HG02870 (cell line): Measurements from ENCODE around the gene DTNA.
A peak's percentile ranks its signal among the peaks of the same experiment; 100 is the strongest.

ENCODE experiments used
- ATAC-seq: cut with Tn5 transposase; IDR thresholded peaks from one replicate; pipeline ENCODE4 v1.9.1; 2021; ENCODE audit warnings: mild to moderate bottlenecking, moderate library complexity; ENCODE audit not compliant: unreplicated experiment

The DTNA gene

DNA sequence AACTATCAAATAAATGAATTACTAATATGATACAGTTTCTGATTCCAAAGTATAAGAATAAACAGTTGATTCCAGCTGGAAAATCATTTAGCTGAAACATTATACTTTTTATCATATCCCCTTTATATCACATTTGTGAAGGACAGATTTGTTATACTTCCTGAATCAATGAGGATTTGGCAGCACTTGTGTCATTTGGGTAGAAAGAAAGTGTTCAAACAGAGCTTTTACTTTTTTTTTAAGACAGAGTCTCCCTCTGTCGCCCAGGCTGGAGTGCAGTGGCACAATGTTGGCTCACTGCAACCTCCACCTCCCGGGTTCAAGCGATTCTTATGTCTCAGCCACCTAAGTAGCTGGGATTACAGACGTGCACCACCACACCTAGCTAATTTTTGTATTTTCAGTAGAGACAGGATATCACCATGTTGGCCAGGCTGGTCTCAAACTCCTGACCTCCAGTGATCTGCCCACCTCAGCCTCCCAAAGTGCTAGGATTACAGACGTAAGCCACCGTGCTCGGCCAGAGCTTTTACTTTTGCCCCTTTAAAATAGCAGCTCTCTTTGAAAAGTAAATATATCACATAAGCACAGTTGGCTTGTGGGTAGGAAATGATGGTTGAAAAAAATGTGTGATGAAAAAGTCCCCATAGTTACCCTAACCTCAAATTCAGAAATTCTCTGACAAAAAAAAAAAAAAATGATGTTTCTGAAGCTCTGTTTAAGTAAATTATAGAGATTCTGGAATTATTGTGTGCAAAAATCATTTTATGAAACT lies 95.2 kb downstream of the DTNA start:
- no peak for ATAC-seq

DNA sequence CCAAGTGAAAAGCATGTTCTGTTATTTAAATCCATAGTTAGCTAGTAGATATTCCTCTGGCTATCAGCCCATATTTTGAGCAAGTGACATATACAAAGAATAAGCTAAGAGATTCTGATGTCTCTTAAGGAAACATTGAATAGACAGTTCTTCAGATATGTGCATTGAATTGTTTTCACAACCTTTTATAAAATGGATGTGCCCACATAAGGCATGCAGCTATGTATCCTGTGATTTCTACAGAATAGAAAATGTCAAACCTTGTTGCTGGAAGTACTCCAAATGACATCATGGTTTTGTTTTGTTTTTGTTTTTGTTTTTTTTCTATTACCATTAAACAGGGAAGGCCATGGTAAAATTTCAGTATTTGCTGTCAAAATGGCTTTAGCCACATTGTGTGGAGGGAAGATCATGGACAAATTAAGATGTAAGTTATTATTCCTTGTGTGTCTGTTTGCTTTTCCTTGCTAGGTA lies 95.8 kb downstream of the DTNA start:
- no peak for ATAC-seq

DNA sequence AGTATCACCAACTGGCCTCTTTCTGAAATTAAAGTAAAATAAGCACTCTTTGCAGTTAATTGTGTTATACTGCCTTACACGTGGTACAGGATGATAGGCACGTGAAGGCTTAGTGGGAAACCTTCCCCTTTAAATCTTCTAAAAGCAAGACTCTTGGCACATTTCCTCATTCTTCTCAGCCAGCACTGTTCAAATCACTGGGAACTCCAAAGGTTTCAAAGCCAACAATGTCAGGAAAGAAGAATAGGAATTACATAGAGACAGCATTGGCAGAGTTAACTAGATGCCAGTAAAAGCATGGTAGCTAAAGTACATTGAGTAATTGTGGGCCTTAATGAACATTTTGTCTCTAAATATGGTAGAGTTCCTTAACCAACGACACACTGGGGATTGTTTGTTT lies 96.4 kb downstream of the DTNA start:
- ATAC-seq: no peak

DNA sequence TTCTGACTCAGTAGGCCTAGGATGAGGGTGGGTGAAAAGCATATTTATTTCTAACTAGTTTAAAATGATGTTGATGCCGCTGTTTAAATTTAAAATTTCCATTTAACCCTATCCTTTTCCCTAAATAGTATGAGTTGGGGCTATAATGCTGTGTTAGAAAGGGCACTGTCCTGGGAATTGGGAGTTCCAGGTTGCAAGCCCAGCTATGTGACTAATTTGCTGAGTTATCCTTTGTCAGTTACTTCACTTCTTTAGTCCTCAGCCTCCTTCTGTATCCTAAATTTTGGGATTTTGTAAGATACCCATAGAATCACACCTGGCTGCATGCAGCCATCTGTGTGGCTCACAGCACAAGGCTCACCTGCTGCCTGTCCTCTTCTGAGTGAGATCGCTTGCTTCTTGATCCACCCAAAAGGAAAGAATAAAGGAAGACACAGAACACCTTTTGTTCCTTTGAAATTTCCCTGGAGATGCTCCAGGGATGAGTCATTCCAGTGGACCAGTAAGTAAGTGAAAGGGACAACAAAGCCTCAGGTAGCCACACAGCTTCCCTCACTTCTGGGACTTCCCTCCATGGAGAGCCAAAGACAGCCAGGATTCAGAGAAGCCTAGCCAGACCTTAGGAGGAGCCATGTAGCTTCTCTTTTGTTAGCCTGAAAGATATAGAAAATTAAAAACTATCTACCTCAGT lies 97.2 kb downstream of the DTNA start:
- no peak for ATAC-seq

DNA sequence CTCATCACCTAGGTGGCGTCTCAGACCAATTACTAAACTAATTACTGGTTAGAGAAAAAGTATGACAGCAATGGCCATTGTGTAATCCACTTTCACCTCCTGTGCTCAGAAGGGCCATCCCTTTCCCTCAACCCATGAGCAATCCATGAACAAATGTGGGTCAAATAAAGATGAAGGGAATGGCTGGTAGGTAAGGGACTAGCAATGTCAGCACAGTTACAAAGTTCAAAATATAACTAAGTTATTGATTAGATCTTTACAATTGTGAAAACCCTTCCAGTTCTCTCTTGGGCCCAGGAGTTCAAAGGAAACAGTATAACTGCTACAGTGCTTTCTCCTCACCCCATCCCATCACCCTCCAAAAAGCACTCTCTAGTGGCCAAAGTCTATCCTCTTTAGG lies 98.3 kb downstream of the DTNA start:
- ATAC-seq: no peak

DNA sequence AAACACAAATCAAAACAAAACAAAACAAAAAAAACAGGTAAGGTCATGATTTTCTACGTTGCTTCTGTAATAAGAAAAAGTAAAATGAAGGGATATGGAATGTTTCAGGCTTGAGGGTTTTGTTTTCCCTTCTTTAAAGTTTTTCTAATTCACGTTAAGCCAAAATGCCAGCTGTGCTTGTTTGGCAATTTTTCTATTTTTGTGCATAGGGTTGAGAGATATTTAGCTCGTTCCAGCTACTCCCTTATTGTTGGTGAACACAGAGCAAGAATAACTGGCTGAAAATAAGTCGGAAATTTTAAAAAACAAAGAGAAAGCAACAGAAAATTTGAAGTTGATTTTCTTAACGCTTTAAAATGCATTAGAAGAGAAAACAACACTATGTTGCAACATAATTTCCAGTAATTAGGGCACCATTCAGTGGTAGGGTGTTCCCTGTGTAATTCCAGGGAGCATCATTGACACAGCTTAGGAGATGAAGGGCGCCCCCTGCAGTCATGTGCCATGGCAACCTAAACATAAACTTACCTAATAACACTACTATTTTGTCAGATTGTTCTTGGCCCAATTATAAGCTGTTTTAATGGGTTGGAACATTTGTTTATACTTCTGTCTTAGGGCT lies 99.5 kb downstream of the DTNA start:
- no peak for ATAC-seq

DNA sequence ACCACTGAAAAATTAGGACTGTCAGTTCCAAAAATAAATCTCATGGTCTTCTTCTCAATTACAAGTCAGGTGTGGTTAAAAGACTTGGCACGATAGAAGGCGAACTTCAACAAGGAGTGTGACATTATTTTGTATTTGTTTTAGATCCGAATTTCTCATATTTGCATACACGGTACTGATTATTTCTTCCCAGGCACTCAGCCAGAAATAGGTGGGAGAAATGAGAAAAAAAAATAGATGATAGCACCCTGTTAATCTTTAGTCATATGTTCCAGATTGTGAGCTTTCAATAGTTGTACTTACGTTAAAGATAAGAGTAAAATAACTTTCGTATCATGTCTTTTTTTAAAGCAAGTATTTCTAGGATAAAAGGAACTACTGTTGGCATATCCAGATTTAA lies 106.1 kb downstream of the DTNA start:
- ATAC-seq: no peak

DNA sequence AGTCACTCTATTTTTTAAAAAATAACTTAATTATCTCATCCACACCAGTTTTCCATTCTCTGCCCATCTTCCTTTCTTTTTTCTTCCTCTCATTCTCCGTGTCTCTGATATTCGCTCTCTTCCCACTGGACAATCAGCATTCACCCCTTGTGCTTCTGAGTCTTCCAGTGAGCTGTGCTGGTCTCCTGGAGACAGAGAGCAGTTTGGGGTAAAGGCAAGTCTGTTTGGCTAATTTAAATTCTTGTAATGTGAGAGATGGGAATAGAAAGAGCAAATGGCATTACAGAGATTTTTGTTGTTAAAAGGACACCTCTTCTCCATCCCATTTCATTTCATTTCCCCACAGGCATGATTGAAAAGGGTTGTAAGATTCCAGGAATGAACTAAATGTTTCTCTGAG lies 107.5 kb downstream of the DTNA start:
- no peak for ATAC-seq

DNA sequence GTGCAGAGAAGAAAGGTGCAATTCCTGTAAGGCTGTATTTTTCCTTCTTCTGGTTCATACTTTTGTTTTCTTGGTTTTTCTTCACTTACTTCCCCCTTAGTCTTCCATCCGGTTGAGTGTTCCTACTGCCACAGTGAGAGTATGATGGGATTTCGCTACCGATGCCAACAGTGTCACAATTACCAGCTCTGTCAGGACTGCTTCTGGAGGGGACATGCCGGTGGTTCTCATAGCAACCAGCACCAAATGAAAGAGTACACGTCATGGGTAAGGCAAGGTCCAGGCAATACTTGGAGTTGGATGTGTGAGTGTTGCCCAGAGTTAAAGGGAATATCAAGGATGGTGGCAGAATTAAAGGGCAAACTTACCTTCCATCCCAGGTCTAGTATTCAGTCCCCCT lies 108.0 kb downstream of the DTNA start:
- ATAC-seq: no peak

DNA sequence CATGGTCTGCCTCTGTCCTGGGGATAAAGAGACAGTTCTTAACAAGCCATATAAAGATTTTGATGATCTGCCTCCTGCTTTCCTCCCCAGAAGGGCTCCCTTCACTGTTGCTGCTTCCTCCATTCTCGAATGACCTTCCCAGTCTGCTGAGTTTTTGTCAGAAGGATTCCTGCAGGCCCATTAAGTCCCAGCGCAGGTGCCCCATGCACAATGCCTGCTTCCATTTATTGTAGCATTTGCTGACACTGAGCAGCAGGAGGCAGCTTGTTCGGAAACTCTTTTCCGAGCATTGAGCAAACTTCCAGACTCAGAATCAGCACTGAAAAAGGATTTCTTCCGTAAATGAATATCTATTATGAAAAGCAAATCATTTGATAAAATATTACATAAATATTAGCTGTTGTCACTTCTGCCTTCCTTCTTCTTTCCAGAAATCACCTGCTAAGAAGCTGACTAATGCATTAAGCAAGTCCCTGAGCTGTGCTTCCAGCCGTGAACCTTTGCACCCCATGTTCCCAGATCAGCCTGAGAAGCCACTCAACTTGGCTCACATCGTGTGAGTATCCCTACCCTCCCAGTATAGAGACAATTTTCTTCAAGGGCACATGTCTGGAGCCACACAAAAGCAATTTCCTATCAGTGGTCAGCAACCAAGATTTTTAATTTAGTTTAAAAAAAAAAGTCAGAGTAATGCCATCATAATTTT lies 110.4 kb downstream of the DTNA start:
- ATAC-seq: no peak

DNA sequence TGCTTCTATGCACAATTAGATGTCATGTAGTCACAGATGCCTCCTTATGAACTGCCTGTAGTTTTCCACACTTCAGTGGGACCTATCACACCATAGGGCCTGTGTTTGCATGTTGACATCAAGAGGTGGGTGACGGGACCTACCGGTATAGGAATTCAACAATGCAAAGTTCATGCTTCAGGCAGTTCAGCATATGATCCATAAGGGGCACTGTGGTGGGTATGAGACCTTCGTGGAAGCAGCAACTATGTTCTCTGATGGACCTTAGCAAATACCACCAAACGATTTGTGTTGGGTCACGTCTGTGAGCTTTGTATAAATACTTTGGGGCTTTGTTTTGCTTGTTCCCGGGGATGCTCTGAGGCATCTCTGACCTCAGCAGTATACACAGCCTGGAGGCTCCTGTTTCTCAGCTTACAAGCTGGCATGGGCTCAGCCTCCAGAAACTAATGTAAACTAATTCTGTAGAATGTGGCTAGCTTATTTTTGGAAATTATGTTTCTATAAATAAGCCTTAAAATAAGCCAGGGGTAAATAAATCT lies 111.6 kb downstream of the DTNA start:
- no peak for ATAC-seq

DNA sequence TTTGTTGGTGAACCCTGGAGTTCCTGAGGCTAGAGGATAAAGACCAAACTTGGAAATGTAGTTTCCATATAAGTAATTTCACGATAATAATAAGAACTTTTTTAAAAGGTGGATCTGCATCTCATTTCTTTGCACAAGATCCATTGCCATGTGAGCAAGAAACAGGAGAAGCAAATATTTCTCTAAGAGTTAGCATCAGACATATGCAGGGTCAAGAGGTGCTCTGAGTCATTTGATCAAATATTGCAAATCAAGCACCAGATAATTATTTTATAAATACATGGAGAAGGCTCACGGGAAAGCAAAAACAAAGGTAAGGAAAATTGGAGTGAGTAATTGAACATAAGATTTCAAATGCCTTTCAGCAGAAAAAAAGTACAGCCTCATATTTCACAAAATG lies 118.0 kb downstream of the DTNA start:
- no peak for ATAC-seq

DNA sequence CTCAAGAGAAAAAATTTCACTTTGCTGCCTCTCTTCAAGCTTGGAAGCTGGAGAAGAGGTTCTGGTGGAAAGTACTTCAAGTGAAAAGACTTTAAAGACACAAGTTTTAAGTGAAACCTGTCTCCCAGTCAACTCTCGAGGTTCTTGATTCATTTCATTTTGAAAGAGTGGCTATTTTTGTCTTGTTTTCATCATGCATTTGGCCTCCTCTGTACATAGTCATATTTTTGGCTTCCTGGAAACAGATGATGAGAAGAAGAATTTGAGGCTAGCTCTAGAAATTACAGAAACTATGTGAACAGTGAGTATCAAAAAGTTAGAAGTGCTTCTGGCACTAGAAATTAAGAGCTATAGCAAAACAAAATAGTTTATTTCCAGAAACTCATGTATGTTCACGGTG lies 124.8 kb downstream of the DTNA start:
- peak; percentile 59 for ATAC-seq

DNA sequence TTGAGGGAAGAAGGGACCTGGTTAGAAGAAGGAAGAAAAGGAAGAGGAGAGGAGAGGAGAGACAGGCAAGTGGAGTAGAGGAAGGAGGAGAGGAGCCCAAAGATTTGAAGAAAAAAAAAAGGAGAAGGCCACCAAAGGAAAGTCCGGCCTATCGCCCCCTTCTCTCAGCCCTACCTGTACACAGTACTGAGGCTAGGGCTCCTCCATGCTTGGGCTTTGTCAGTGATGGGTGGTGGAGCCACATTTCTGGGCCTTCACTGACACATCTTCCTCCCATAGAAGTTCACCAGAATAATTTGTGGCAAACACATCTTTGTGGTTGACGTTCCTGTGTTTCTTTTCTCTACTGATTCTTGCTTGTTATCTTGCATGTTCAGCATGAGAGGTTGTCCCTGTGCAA lies 125.4 kb downstream of the DTNA start:
- ATAC-seq: no peak

DNA sequence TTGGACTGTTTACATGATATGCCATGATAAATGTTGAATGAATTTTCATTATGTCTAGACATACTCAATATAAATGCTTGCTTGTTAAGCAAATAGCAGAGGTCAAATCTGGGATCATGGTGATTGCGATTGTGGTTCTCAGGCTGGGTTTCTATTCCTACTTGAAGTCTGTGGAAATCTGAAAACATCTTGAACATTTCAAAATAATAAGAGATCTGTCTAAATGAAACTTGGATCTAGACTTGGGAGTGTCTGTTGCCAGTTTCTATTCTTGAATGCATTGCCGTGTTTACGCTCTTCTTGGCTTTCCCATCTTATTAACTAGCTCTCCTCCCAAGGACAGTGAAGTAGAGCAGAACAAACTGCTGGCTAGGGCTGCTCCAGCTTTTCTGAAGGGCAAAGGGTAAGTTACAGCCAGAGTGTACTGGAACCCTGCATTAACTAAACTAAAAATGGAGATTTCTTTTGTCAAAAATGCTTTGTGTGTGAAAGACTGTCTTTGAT lies 127.7 kb downstream of the DTNA start:
- no peak for ATAC-seq

DNA sequence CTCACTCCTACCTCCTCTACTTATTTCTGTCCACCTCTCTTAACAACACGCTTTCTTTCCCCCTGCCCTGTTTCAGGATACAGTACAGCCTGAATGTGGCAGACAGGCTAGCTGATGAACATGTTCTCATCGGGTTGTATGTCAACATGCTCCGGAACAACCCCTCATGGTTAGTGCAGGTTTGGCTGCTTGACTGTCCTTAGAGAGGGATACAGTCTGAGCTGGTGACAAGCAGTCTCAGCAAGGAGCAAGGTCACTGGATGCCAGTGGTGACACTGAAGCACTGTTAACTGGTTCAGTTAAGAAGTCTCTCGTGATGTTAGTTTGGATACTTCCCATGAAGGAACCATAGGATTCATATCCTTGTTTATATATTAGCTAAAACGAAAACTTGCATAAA lies 128.6 kb downstream of the DTNA start:
- ATAC-seq: no peak

DNA sequence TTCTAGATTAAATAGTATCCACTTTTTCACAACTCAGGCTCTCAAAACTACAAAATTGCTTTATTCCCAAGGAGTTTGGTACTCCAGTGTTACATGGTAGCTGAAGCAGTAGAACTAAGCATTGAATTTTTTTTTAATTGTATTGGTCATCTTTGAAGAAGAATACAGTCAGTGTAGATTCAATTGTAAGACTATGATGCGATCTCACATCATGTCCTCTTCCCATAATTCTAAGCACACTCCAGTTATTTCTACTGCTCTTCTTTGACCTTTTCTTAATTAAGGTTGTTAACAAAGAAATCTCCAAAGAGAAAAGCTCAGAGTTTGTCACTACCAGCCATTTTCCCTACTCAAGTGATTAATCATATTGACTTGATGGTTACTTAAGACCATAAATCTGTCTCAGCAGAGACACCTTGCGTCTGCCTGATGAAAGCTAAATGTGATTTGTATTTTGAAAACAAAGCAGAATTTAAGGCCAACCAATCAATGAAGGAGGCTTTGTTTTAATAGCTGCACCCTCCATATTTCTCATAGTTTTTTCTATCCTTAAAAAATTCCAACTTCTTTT lies 130.2 kb downstream of the DTNA start:
- ATAC-seq: no peak

DNA sequence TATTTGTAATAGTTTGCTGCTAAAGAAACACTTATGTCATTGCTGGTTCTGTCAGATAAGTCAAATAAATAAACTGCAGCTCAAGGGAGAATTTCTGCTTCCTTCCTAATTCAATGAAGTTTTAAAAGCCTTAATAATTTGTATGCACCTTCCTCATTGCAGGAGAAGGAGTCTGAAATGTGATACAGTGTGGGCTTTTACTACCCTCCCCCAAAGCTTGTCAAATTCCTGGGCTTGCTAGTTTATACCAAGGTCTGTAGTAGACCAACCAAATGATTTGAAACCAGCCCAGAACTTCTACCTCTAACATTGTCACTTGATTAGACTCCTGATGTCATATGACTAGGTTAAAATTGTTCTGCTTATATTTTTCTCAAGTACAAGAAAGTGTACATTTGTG lies 131.8 kb downstream of the DTNA start:
- no peak for ATAC-seq

DNA sequence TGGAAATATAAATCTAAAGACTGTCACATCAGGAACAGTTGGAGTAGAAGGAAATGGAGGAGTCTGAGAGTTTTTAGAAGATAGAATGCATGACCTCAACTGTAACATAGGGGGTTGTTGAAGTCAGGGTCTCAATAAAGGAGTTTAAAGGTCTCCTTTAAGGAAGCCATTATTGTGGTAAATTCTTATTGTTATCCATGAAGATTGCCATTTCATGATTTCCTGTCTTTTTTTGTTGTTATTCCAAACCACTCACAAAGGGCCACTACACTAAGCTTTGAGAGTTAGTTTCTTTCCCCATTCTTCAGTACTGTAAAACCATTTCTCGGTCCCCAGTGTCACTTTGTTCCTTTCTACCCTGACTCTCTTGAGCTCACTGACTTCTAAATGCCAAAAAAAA lies 134.0 kb downstream of the DTNA start:
- no peak for ATAC-seq

DNA sequence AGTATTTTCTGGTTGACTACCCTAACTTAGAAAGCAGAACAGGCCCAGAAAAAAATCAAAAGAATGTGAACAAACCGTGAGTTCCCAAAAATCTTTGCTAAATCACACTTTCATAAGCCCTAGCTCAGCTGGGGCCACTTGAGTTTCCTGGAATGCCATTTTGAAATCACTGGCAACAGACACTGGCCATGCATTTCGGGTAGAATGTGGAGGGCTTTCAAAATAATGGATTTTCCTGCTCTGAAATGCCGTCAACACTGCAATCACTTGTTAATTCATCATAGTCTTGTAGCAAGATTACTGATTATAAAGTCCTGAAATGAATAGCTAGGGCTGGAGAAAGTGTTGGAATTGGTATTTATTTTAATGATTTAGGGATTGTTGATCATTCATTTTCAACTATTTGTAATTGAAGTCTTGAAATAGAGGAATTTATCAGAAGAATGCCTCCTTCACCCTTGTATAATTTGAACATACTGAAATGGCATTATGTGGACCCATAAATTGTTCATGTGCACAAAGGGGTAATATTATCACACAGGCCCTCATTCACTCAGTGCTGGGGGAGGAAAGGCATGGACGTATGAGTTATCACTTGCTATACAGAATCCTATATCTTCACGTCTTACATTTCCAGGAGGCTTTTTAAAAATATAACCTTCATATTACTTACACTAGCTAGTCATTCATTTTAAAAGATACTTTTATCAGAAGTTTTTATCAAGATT lies 134.8 kb downstream of the DTNA start:
- no peak for ATAC-seq
